Mammary epithelial cell (primary cell): ENCODE measurements around the gene UBE2G1.

Experiments used
- CTCF ChIP-seq, 2 donors: IDR thresholded peaks in 1 of 2; conservative IDR thresholded peaks in 1 of 2; 2 replicates each; pipeline ENCODE4 v1.5.1; 2011 to 2012; ENCODE audit warnings: inconsistent platforms in 2 of 2, low read length in 2 of 2, mild to moderate bottlenecking in 2 of 2, control low read depth in 1 of 2, low read depth in 1 of 2; ENCODE audit not compliant: insufficient read depth in 1 of 2; ENCODE audit errors: extremely low read depth in 1 of 2
- EZH2 ChIP-seq: IDR thresholded peaks from 2 replicates; pipeline ENCODE4 v1.6.1; 2012; ENCODE audit warnings: low read length, inconsistent platforms, borderline replicate concordance

GRCh38 chr17:4276514-4276913 lies 90.0 kb downstream of the UBE2G1 start:
- no peak for TF ChIP-seq CTCF (conservative IDR thresholded peaks at IDR 0.05 in 1 of 2, IDR thresholded peaks at IDR 0.05 in 1 of 2; ENCODE audit: extremely low read depth in 1 of 2, insufficient read depth in 1 of 2, low read depth in 1 of 2, low read length in 2 of 2)
- TF ChIP-seq EZH2: no peak
